ENCODE measurements around the gene ALKBH4. TPM values are rescaled to one million over a fixed set of nuclear protein-coding genes. Genes with fewer than 3 reads are reported as not detected.

Gene ALKBH4
- total and polyA plus RNA-seq, 2 of the 8 experiments (the other 6 are each of a cell fraction or from before 2014, with no cell fraction given), result 10.2 to 16.6 TPM

- TF ChIP-seq CTCF (IDR thresholded peaks at IDR 0.05; ENCODE audit: control extremely low read depth in 1 of 3, insufficient read depth in 1 of 3, low read depth in 1 of 3, low read length in 3 of 3) (no peak), YY1 (IDR thresholded peaks at IDR 0.05; ENCODE audit: low read depth, low read length) (no peak), POLR2AphosphoS5 (IDR thresholded peaks at IDR 0.05; ENCODE audit: low read depth, low read length) (no peak), GABPA (IDR thresholded peaks at IDR 0.05; ENCODE audit: borderline replicate concordance, insufficient read depth, low read length) (no peak), BACH1 (IDR thresholded peaks at IDR 0.05; ENCODE audit: low read length) (no peak), CBX5 (IDR thresholded peaks at IDR 0.05; ENCODE audit: low read depth, low read length) (no peak), ATF3 (IDR thresholded peaks at IDR 0.05; ENCODE audit: insufficient read depth, low read depth, low read length) (no peak)
Measured at GRCh38 chr7:102431617-102432298, 32.9 kb downstream of the ALKBH4 start (continued).
